ENCODE results near the gene IL10RB.
"Not testable (repeated sequence)": the region's sequence is repeated elsewhere in the genome, so short reads cannot be mapped to it uniquely, and the experiment has no call there.

GRCh38 chr21:33253382-33253781 is 12.8 kb upstream of the IL10RB start:
- not testable (repeated sequence) for TF ChIP-seq TAF1 (CRISPR knock-in tag; IDR thresholded peaks at IDR 0.05); GATAD2A (CRISPR knock-in tag; IDR thresholded peaks at IDR 0.05); CBFB (CRISPR knock-in tag; IDR thresholded peaks at IDR 0.05); ZNF224 (CRISPR knock-in tag; IDR thresholded peaks at IDR 0.05); ZNF331 (CRISPR knock-in tag; IDR thresholded peaks at IDR 0.05); CHCHD3 (CRISPR knock-in tag; IDR thresholded peaks at IDR 0.05); EP300 (IDR thresholded peaks at IDR 0.05; ENCODE audit: low read depth in 2 of 2, low read length in 2 of 2); EP300 (CRISPR knock-in tag; IDR thresholded peaks at IDR 0.05; ENCODE audit: borderline replicate concordance); STAG1 (CRISPR knock-in tag; IDR thresholded peaks at IDR 0.05); TP53 (CRISPR knock-in tag; conservative IDR thresholded peaks at IDR 0.05); PITX1 (CRISPR knock-in tag; IDR thresholded peaks at IDR 0.05); NCOA2 (CRISPR knock-in tag; IDR thresholded peaks at IDR 0.05)
- TF ChIP-seq, protein P1, sequence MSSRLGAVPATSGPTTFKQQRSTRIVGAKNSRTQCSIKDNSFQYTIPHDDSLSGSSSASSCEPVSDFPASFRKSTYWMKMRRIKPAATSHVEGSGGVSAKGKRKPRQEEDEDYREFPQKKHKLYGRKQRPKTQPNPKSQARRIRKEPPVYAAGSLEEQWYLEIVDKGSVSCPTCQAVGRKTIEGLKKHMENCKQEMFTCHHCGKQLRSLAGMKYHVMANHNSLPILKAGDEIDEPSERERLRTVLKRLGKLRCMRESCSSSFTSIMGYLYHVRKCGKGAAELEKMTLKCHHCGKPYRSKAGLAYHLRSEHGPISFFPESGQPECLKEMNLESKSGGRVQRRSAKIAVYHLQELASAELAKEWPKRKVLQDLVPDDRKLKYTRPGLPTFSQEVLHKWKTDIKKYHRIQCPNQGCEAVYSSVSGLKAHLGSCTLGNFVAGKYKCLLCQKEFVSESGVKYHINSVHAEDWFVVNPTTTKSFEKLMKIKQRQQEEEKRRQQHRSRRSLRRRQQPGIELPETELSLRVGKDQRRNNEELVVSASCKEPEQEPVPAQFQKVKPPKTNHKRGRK (CRISPR knock-in tag; IDR thresholded peaks at IDR 0.05), result not testable (repeated sequence)
- TF ChIP-seq, protein P2, sequence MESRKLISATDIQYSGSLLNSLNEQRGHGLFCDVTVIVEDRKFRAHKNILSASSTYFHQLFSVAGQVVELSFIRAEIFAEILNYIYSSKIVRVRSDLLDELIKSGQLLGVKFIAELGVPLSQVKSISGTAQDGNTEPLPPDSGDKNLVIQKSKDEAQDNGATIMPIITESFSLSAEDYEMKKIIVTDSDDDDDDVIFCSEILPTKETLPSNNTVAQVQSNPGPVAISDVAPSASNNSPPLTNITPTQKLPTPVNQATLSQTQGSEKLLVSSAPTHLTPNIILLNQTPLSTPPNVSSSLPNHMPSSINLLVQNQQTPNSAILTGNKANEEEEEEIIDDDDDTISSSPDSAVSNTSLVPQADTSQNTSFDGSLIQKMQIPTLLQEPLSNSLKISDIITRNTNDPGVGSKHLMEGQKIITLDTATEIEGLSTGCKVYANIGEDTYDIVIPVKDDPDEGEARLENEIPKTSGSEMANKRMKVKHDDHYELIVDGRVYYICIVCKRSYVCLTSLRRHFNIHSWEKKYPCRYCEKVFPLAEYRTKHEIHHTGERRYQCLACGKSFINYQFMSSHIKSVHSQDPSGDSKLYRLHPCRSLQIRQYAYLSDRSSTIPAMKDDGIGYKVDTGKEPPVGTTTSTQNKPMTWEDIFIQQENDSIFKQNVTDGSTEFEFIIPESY (CRISPR knock-in tag; IDR thresholded peaks at IDR 0.05), result not testable (repeated sequence)
- TF ChIP-seq, protein P3, sequence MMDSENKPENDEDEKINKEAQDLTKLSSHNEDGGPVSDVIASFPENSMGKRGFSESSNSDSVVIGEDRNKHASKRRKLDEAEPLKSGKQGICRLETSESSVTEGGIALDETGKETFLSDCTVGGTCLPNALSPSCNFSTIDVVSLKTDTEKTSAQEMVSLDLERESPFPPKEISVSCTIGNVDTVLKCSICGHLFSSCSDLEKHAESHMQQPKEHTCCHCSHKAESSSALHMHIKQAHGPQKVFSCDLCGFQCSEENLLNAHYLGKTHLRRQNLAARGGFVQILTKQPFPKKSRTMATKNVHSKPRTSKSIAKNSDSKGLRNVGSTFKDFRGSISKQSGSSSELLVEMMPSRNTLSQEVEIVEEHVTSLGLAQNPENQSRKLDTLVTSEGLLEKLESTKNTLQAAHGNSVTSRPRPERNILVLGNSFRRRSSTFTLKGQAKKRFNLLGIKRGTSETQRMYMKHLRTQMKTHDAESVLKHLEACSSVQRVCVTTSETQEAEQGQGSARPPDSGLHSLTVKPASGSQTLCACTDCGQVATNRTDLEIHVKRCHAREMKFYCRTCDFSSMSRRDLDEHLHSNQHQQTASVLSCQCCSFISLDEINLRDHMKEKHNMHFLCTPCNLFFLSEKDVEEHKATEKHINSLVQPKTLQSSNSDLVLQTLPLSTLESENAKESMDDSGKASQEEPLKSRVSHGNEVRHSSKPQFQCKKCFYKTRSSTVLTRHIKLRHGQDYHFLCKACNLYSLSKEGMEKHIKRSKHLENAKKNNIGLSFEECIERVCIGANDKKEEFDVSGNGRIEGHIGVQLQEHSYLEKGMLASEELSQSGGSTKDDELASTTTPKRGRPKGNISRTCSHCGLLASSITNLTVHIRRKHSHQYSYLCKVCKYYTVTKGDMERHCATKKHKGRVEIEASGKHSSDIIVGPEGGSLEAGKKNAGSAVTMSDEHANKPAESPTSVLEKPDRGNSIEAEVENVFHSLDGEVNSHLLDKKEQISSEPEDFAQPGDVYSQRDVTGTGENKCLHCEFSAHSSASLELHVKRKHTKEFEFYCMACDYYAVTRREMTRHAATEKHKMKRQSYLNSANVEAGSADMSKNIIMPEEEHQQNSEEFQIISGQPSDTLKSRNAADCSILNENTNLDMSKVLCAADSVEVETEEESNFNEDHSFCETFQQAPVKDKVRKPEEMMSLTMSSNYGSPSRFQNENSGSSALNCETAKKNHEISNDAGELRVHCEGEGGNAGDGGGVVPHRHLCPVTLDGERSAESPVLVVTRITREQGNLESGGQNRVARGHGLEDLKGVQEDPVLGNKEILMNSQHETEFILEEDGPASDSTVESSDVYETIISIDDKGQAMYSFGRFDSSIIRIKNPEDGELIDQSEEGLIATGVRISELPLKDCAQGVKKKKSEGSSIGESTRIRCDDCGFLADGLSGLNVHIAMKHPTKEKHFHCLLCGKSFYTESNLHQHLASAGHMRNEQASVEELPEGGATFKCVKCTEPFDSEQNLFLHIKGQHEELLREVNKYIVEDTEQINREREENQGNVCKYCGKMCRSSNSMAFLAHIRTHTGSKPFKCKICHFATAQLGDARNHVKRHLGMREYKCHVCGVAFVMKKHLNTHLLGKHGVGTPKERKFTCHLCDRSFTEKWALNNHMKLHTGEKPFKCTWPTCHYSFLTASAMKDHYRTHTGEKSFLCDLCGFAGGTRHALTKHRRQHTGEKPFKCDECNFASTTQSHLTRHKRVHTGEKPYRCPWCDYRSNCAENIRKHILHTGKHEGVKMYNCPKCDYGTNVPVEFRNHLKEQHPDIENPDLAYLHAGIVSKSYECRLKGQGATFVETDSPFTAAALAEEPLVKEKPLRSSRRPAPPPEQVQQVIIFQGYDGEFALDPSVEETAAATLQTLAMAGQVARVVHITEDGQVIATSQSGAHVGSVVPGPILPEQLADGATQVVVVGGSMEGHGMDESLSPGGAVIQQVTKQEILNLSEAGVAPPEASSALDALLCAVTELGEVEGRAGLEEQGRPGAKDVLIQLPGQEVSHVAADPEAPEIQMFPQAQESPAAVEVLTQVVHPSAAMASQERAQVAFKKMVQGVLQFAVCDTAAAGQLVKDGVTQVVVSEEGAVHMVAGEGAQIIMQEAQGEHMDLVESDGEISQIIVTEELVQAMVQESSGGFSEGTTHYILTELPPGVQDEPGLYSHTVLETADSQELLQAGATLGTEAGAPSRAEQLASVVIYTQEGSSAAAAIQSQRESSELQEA (CRISPR knock-in tag; IDR thresholded peaks at IDR 0.05; ENCODE audit: not compliant biosample characterization), result not testable (repeated sequence)
